GM04503 (cell line): ENCODE data around the gene CUL1.
A peak's percentile ranks its signal among the peaks of the same experiment; 100 is the strongest.

ENCODE experiments used
- DNase-seq: peaks from one replicate; pipeline ENCODE4 v3.0.0-alpha.2; 2012; ENCODE audit warnings: low read depth

Gene CUL1

GRCh38 chr7:148698397-148699023 is at the start of gene CUL1:
Gene CUL1, plus strand, starts transcription at chr7:148698903. Its CDS starts 31,220 bp downstream, at chr7:148730123.
- no peak for DNase-seq

GRCh38 chr7:148650232-148650858 is 48.4 kb upstream of the CUL1 start:
- DNase-seq = peak; percentile 44

GRCh38 chr7:148652773-148653172 is 45.9 kb upstream of the CUL1 start:
- DNase-seq = no peak

- DNase-seq = no peak
Observed at GRCh38 chr7:148657929-148658328, 40.8 kb upstream of the CUL1 start.

- no peak for DNase-seq
Observed at GRCh38 chr7:148661471-148661870, 37.2 kb upstream of the CUL1 start.

GRCh38 chr7:148662646-148663045 is 36.1 kb upstream of the CUL1 start:
- DNase-seq = no peak

- DNase-seq = no peak
Observed at GRCh38 chr7:148664324-148664723, 34.4 kb upstream of the CUL1 start.

- DNase-seq = no peak
Observed at GRCh38 chr7:148665221-148665620, 33.5 kb upstream of the CUL1 start.

GRCh38 chr7:148669927-148670326 is 28.8 kb upstream of the CUL1 start:
- no peak for DNase-seq

- DNase-seq = no peak
Observed at GRCh38 chr7:148670374-148670773, 28.3 kb upstream of the CUL1 start.

- no peak for DNase-seq
Observed at GRCh38 chr7:148670807-148671206, 27.9 kb upstream of the CUL1 start.

GRCh38 chr7:148672041-148672440 is 26.7 kb upstream of the CUL1 start:
- DNase-seq = no peak

- DNase-seq = no peak
Observed at GRCh38 chr7:148674689-148675088, 24.0 kb upstream of the CUL1 start.

GRCh38 chr7:148676291-148676690 is 22.4 kb upstream of the CUL1 start:
- DNase-seq = no peak

- DNase-seq = no peak
Observed at GRCh38 chr7:148681821-148682220, 16.9 kb upstream of the CUL1 start.

GRCh38 chr7:148684289-148684830 is 14.3 kb upstream of the CUL1 start:
- DNase-seq = no peak

- DNase-seq = no peak
Observed at GRCh38 chr7:148686312-148686937, 12.3 kb upstream of the CUL1 start.

- DNase-seq = no peak
Observed at GRCh38 chr7:148687555-148687954, 11.1 kb upstream of the CUL1 start.

- no peak for DNase-seq
Observed at GRCh38 chr7:148688526-148688925, 10.2 kb upstream of the CUL1 start.

GRCh38 chr7:148693651-148694050 is 5.1 kb upstream of the CUL1 start:
- no peak for DNase-seq

- no peak for DNase-seq
Observed at GRCh38 chr7:148694631-148695030, 4.1 kb upstream of the CUL1 start.

GRCh38 chr7:148695953-148696352 is 2.8 kb upstream of the CUL1 start:
- no peak for DNase-seq

GRCh38 chr7:148696787-148697186 is 1.9 kb upstream of the CUL1 start:
- DNase-seq = no peak
